ENCODE data around the gene AP5Z1. TPM values are rescaled to one million over a fixed set of nuclear protein-coding genes. Genes with fewer than 3 reads are reported as not detected.

The AP5Z1 gene
- total RNA-seq, 2 donors from 2014 or later = 7.5 to 9.2 TPM

- no peaks in the 10 kb centered on the region for H3K4me1 ChIP-seq
- H3K27ac ChIP-seq = no peak overlapping the region
- no peak for DNase-seq (ENCODE audit: low spot score)
- no peaks in the 10 kb centered on the region for H3K36me3 ChIP-seq
- H3K9me3 ChIP-seq = no peaks in the 10 kb centered on the region
- H3K4me3 ChIP-seq = no peak overlapping the region
- TF ChIP-seq CTCF (IDR thresholded peaks at IDR 0.05) = no peak
- no peaks in the 10 kb centered on the region for H3K27me3 ChIP-seq
These were observed 30.5 kb downstream of the AP5Z1 start for GRCh38 chr7:4805984-4806300.

GRCh38 chr7:4806983-4807597, 31.7 kb downstream of the AP5Z1 start:
- no peak for DNase-seq (ENCODE audit: low spot score)
- Histone ChIP-seq H3K9me3 (no peaks in the 10 kb centered on the region), H3K4me3 (no peak overlapping the region), H3K36me3 (no peaks in the 10 kb centered on the region), H3K27ac (peak overlapping the region in 1 of 2 donors; percentile 71), H3K27me3 (no peaks in the 10 kb centered on the region), H3K4me1 (no peaks in the 10 kb centered on the region)
- no peak for TF ChIP-seq CTCF (IDR thresholded peaks at IDR 0.05)

GRCh38 chr7:4807598-4808016, 32.2 kb downstream of the AP5Z1 start:
- H3K9me3 ChIP-seq = no peaks in the 10 kb centered on the region
- H3K27me3 ChIP-seq = no peaks in the 10 kb centered on the region
- no peak for TF ChIP-seq CTCF (IDR thresholded peaks at IDR 0.05)
- H3K4me3 ChIP-seq = no peak overlapping the region
- H3K27ac ChIP-seq = peak overlapping the region in 1 of 2 donors; percentile 71
- H3K36me3 ChIP-seq = no peaks in the 10 kb centered on the region
- H3K4me1 ChIP-seq = no peaks in the 10 kb centered on the region
- no peak for DNase-seq (ENCODE audit: low spot score)

GRCh38 chr7:4808026-4808425, 32.6 kb downstream of the AP5Z1 start:
- no peaks in the 10 kb centered on the region for H3K36me3 ChIP-seq
- DNase-seq (ENCODE audit: low spot score) = no peak
- H3K27me3 ChIP-seq = no peaks in the 10 kb centered on the region
- no peaks in the 10 kb centered on the region for H3K9me3 ChIP-seq
- H3K27ac ChIP-seq = peak overlapping the region in 1 of 2 donors; percentile 71
- no peak for TF ChIP-seq CTCF (IDR thresholded peaks at IDR 0.05)
- H3K4me1 ChIP-seq = no peaks in the 10 kb centered on the region
- no peak overlapping the region for H3K4me3 ChIP-seq

- peak overlapping the region in 1 of 2 donors; percentile 71 for H3K27ac ChIP-seq
- no peak overlapping the region for H3K4me3 ChIP-seq
- no peak for DNase-seq (ENCODE audit: low spot score)
- no peaks in the 10 kb centered on the region for H3K27me3 ChIP-seq
- no peaks in the 10 kb centered on the region for H3K9me3 ChIP-seq
- no peaks in the 10 kb centered on the region for H3K36me3 ChIP-seq
- no peaks in the 10 kb centered on the region for H3K4me1 ChIP-seq
- no peak for TF ChIP-seq CTCF (IDR thresholded peaks at IDR 0.05)
These were observed 33.1 kb downstream of the AP5Z1 start for GRCh38 chr7:4808565-4808964.

GRCh38 chr7:4809091-4809591, 33.7 kb downstream of the AP5Z1 start:
- H3K4me3 ChIP-seq = peak overlapping the region in 1 of 2 donors; percentile 14
- no peak for DNase-seq (ENCODE audit: low spot score)
- TF ChIP-seq CTCF (IDR thresholded peaks at IDR 0.05) = no peak
- H3K9me3 ChIP-seq = no peaks in the 10 kb centered on the region
- H3K36me3 ChIP-seq = no peaks in the 10 kb centered on the region
- H3K27ac ChIP-seq = peak overlapping the region in 1 of 2 donors; percentile 71
- H3K4me1 ChIP-seq = no peaks in the 10 kb centered on the region
- H3K27me3 ChIP-seq = no peaks in the 10 kb centered on the region
